Measurements from ENCODE around the gene ARF1.

The ARF1 gene

GRCh38 chr1:228143480-228144192 lies 61.1 kb downstream of the ARF1 start:
- DNase-seq (ENCODE audit: low read depth): no peak
- no peak overlapping the region for H3K4me3 ChIP-seq (ENCODE audit: low read length)
- TF ChIP-seq, protein P1, sequence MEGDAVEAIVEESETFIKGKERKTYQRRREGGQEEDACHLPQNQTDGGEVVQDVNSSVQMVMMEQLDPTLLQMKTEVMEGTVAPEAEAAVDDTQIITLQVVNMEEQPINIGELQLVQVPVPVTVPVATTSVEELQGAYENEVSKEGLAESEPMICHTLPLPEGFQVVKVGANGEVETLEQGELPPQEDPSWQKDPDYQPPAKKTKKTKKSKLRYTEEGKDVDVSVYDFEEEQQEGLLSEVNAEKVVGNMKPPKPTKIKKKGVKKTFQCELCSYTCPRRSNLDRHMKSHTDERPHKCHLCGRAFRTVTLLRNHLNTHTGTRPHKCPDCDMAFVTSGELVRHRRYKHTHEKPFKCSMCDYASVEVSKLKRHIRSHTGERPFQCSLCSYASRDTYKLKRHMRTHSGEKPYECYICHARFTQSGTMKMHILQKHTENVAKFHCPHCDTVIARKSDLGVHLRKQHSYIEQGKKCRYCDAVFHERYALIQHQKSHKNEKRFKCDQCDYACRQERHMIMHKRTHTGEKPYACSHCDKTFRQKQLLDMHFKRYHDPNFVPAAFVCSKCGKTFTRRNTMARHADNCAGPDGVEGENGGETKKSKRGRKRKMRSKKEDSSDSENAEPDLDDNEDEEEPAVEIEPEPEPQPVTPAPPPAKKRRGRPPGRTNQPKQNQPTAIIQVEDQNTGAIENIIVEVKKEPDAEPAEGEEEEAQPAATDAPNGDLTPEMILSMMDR (conservative IDR thresholded peaks at IDR 0.05; ENCODE audit: low read length): no peak

- TF ChIP-seq, protein P1 (conservative IDR thresholded peaks at IDR 0.05; ENCODE audit: low read length): no peak
- DNase-seq (ENCODE audit: low read depth): no peak
- H3K4me3 ChIP-seq (ENCODE audit: low read length): no peak overlapping the region
Measured at GRCh38 chr1:228144193-228144992, 61.9 kb downstream of the ARF1 start.

DNA sequence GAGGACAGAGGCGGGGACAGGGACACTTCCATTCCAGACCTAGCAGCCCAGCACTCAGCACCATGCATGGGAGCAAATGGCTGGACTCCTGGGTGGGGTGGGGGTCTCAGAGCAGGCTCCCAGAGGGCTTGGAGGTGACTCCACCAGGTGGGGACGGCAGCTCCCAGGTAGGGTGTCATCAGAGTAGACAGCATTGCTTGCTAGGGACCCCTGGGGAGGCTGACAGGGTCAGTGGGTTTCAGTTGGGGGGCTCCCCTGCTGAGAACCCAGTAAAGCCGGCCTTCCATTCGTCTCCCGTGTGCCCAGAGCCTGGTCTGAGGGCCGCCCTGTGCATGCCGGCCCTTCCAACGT lies 62.5 kb downstream of the ARF1 start:
- no peak overlapping the region for H3K4me3 ChIP-seq (ENCODE audit: low read length)
- no peak for DNase-seq (ENCODE audit: low read depth)
- TF ChIP-seq, protein P1 (conservative IDR thresholded peaks at IDR 0.05; ENCODE audit: low read length): no peak

DNA sequence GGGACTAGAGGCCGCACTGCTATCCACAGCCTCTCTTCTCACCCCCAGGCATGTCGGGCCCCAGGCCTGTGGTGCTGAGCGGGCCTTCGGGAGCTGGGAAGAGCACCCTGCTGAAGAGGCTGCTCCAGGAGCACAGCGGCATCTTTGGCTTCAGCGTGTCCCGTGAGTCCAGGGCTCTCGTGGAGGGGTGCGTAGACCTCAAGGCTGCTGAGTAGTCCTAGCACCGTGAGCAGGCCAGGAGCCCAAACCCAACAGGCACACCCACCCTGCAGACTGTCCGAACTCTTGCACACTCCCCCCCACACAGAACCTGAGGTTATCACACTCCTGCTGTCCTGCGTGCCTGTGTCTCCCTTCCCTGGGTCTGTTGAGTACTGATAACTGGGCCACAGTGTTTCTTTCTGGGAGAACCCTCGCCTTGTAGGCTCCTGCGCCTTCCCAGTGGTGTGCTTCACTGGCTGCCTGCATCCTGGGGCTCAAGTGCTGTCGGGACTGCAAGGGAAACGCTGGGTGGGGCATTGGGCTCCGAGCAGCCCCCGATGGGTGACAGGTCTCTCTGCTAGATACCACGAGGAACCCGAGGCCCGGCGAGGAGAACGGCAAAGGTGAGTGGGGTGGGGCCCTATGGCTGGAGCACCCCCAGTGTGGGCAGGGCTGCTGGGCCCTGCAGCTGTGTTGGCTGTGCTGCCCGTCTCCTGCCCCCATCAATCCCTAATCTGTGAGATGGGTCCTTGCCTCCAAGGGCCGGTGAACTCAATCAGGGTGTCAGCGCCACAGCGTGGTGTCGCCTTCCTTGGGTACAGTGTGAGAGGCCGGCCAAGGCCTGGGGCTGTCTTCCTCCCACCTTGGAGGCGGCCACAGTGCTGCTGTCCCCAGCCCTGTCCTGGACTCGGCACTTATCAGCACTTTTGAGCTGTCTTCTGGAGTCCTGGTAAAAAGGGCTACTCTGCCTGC lies 63.2 kb downstream of the ARF1 start:
- no peak for DNase-seq (ENCODE audit: low read depth)
- TF ChIP-seq, protein P1 (conservative IDR thresholded peaks at IDR 0.05; ENCODE audit: low read length): no peak
- H3K4me3 ChIP-seq (ENCODE audit: low read length): no peak overlapping the region

- DNase-seq (ENCODE audit: low read depth): no peak
- H3K4me3 ChIP-seq (ENCODE audit: low read length): no peak overlapping the region
- TF ChIP-seq, protein P1 (conservative IDR thresholded peaks at IDR 0.05; ENCODE audit: low read length): no peak
Measured at GRCh38 chr1:228146417-228147150, 64.1 kb downstream of the ARF1 start.

- TF ChIP-seq, protein P1 (conservative IDR thresholded peaks at IDR 0.05; ENCODE audit: low read length): no peak
- no peak for DNase-seq (ENCODE audit: low read depth)
- H3K4me3 ChIP-seq (ENCODE audit: low read length): no peak overlapping the region
Measured at GRCh38 chr1:228147151-228147693, 64.7 kb downstream of the ARF1 start.
